Parathyroid adenoma (tissue), 2 donors: ENCODE data around the gene PHF19.

Experiments
- H2AFZ ChIP-seq: fragments of 300-600 bp; sonication (generic); one replicate; pipeline ENCODE4 v1.7.0; 2017; ENCODE audit warnings: antibody characterized with exemption, mild to moderate bottlenecking
- H3K27ac ChIP-seq: fragments of 300-600 bp; sonication (generic); one replicate; pipeline ENCODE4 v1.7.0; 2017
- H3K27me3 ChIP-seq: fragments of 300-600 bp; sonication (generic); one replicate; pipeline ENCODE4 v1.7.0; 2017; ENCODE audit warnings: low read length; ENCODE audit not compliant: control insufficient read depth, insufficient read depth
- H3K36me3 ChIP-seq: fragments of 300-600 bp; sonication (generic); one replicate; pipeline ENCODE4 v1.7.0; 2017; ENCODE audit warnings: low read length; ENCODE audit not compliant: control insufficient read depth, insufficient read depth
- H3K4me1 ChIP-seq: fragments of 300-600 bp; sonication (generic); one replicate; pipeline ENCODE4 v1.7.0; 2017; ENCODE audit warnings: control low read depth
- H3K4me2 ChIP-seq: fragments of 300-600 bp; sonication (generic); one replicate; pipeline ENCODE4 v1.7.0; 2017; ENCODE audit warnings: low read length
- H3K4me3 ChIP-seq: fragments of 300-600 bp; sonication (generic); one replicate; pipeline ENCODE4 v1.7.0; 2017; ENCODE audit warnings: low read depth, low read length
- H3K79me2 ChIP-seq: fragments of 300-600 bp; sonication (generic); one replicate; pipeline ENCODE4 v1.7.0; 2017; ENCODE audit warnings: control low read depth
- H3K9ac ChIP-seq: fragments of 300-600 bp; sonication (generic); one replicate; pipeline ENCODE4 v1.7.0; 2017; ENCODE audit warnings: mild to moderate bottlenecking
- H3K9me3 ChIP-seq: fragments of 300-600 bp; sonication (generic); one replicate; pipeline ENCODE4 v1.7.0; 2017; ENCODE audit warnings: low read length; ENCODE audit not compliant: control insufficient read depth
- TF ChIP-seq, protein P1 (sequence below): fragments of 300-600 bp; sonication (generic); IDR thresholded peaks from one replicate; pipeline ENCODE4 v1.7.0; 2017; ENCODE audit warnings: antibody characterized with exemption, mild to moderate bottlenecking
- donor health status: primary hyperparathyroidism.

PHF19 gene

DNA sequence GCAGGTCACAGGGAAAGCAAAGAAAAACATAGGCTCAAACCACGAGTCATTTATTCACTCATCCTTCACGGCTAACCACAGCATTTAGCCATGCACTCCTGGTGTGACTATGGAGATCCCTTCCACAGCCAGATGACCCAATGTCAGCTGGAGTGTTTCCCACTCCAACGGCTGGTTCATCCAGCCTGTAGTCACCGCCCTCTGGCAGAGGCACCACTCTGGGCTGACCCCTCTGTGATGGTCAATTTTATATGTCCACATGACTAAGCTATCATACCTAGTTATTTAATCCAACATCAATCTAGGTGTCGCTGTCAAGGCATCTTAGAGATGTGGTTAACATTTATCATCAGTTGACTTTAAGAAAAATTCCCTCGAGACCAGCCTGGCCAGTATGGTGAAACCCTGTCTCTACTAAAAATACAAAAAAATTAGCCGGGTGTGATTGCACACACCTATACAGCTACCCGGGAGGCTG, 9.5 kb upstream of the PHF19 start:
- Histone ChIP-seq H3K4me1 (no peaks in the 10 kb centered on the region), H3K9me3 (no peaks in the 10 kb centered on the region), H3K27me3 (no peaks in the 10 kb centered on the region), H2AFZ (no peak overlapping the region), H3K79me2 (no peaks in the 10 kb centered on the region), H3K36me3 (no peaks in the 10 kb centered on the region), H3K4me3 (no peak overlapping the region), H3K9ac (no peak overlapping the region), H3K4me2 (no peak overlapping the region), H3K27ac (no peak overlapping the region)
- TF ChIP-seq, protein P1, sequence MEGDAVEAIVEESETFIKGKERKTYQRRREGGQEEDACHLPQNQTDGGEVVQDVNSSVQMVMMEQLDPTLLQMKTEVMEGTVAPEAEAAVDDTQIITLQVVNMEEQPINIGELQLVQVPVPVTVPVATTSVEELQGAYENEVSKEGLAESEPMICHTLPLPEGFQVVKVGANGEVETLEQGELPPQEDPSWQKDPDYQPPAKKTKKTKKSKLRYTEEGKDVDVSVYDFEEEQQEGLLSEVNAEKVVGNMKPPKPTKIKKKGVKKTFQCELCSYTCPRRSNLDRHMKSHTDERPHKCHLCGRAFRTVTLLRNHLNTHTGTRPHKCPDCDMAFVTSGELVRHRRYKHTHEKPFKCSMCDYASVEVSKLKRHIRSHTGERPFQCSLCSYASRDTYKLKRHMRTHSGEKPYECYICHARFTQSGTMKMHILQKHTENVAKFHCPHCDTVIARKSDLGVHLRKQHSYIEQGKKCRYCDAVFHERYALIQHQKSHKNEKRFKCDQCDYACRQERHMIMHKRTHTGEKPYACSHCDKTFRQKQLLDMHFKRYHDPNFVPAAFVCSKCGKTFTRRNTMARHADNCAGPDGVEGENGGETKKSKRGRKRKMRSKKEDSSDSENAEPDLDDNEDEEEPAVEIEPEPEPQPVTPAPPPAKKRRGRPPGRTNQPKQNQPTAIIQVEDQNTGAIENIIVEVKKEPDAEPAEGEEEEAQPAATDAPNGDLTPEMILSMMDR, result no peak

DNA sequence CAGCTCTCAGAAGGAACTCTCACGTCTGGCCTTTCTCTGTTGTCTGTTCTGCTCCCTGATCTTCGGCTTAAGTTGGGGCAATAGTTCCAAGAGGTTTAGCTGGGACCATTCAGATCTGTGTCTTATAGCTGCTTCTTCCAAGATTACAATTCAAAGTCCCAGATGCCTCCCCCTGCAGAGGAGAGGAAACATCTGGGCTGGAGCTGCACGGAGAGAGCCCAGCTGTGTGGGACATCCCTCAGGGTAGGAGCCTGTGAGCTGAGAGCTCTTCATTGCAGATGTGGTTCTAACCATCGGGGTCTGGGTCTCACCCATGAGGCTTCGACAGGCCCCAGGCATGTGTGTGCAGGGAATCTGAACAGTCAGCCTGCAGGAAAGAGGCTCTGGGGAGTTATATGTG, 9.0 kb upstream of the PHF19 start:
- Histone ChIP-seq H2AFZ (no peak overlapping the region), H3K27ac (no peak overlapping the region)

DNA sequence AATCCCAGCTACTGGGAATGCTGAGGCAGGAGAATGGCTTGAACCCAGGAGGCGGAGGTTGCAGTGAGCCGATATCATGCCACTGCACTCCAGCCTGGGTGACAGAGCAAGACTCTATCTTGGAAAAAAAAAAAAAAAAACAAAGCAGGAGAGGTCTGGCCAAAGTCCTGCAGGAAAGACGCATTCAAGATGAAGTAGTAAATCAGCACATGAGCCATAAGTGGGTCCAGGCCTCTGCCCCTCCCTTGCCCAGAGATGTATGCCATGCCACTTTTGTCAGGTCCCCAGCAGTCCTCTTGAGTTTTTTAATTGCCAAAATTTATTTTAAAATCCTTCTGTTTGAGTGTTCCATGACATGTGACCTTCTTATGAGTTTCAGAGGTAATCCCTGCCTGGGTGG, 8.5 kb upstream of the PHF19 start:
- TF ChIP-seq, protein P1, result no peak
- Histone ChIP-seq H3K4me1 (no peaks in the 10 kb centered on the region), H3K9ac (no peak overlapping the region), H3K4me3 (no peak overlapping the region), H3K27ac (no peak overlapping the region), H3K27me3 (no peaks in the 10 kb centered on the region), H3K9me3 (no peaks in the 10 kb centered on the region), H3K4me2 (no peak overlapping the region), H3K36me3 (no peaks in the 10 kb centered on the region), H2AFZ (no peak overlapping the region), H3K79me2 (no peaks in the 10 kb centered on the region)

More for the DNA sequence above, 9.0 kb upstream of the PHF19 start:
- Histone ChIP-seq H3K4me2 (no peak overlapping the region), H3K4me1 (no peaks in the 10 kb centered on the region), H3K79me2 (no peaks in the 10 kb centered on the region), H3K27me3 (no peaks in the 10 kb centered on the region), H3K9me3 (no peaks in the 10 kb centered on the region), H3K36me3 (no peaks in the 10 kb centered on the region), H3K9ac (no peak overlapping the region), H3K4me3 (no peak overlapping the region)
- TF ChIP-seq, protein P1, result no peak

DNA sequence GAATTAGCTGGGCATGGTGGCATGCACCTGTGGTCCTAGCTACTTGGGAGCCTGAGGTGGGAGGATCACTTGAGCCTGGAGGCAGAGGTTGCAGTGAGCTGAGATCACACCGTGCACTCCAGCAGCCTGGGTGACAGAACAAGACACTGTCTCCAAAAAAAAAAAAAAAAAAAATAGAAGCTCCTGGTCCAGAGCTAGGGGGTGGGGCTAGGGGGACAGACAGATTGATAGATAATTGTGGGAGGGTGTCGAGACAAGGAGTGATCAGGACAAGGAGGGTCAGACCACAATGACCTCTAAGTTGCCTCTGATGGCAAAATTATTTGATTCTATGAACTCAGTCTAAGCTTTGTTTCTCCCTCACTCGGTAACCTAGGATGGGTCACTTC, 6.6 kb upstream of the PHF19 start:
- no peak overlapping the region for H2AFZ ChIP-seq
- H3K9me3 ChIP-seq, result no peaks in the 10 kb centered on the region
- no peaks in the 10 kb centered on the region for H3K79me2 ChIP-seq
- no peak overlapping the region for H3K4me3 ChIP-seq
- no peaks in the 10 kb centered on the region for H3K36me3 ChIP-seq
- H3K9ac ChIP-seq, result no peak overlapping the region
- no peak overlapping the region for H3K4me2 ChIP-seq
- no peaks in the 10 kb centered on the region for H3K27me3 ChIP-seq
- H3K4me1 ChIP-seq, result no peaks in the 10 kb centered on the region
- TF ChIP-seq, protein P1, result no peak
- no peak overlapping the region for H3K27ac ChIP-seq

DNA sequence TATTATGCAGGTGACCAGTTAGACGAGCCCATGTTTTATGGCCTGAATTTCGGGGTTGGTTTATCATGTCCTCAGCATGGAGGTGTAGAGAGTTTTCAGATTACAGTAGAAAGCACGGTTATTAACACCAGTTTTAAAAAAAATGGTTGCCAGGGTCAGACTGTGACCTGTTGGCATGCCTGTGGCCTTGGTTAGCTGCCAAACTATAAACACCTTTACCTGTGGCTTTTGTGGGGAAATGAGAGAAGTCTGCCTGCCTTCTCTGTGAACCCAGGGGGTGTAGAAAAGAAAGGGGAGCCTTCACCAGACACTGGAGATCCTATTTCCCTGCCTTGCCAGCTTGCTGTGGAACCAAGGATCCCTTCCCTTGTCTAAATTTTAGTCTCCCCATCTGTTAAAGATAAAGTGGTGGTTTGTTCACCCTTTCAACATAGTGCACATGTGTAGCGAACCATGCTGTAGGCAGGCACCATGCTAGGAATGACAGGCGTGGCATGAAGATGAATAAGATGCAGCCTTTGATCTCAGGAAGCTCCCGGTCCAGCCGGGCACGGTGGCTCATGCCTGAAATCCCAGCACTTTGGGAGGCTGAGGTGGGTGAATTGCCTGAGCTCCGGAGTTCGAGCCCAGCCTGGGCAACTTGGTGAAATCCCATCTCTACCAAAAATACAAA, 6.1 kb upstream of the PHF19 start:
- H3K4me3 ChIP-seq, result no peak overlapping the region
- H3K79me2 ChIP-seq, result no peaks in the 10 kb centered on the region
- no peak overlapping the region for H2AFZ ChIP-seq
- H3K36me3 ChIP-seq, result no peaks in the 10 kb centered on the region
- H3K9ac ChIP-seq, result no peak overlapping the region
- no peaks in the 10 kb centered on the region for H3K4me1 ChIP-seq
- H3K9me3 ChIP-seq, result no peaks in the 10 kb centered on the region
- H3K4me2 ChIP-seq, result no peak overlapping the region
- TF ChIP-seq, protein P1, result no peak
- no peak overlapping the region for H3K27ac ChIP-seq
- no peaks in the 10 kb centered on the region for H3K27me3 ChIP-seq
